ENCODE measurements around the gene PSMD2.

PSMD2 gene

GRCh38 chr3:184358124-184358767 lies 59.2 kb downstream of the PSMD2 start:
- DNase-seq: no peak
